OCI-LY7 (cell line): ENCODE results near the gene NOL12.

Experiments
- EZH2phosphoT487 ChIP-seq: fragments of 200-600 bp; sonication (generic); IDR thresholded peaks from 2 replicates; pipeline ENCODE4 v1.6.1; 2018; ENCODE audit warnings: low read depth, borderline replicate concordance, mild to moderate bottlenecking, mixed run types, antibody characterized with exemption, low read length, moderate library complexity, mixed read lengths
- TF ChIP-seq, protein P1 (sequence below): fragments of 200-600 bp; sonication (generic); conservative IDR thresholded peaks from 2 replicates; pipeline ENCODE4 v1.5.1; 2014; ENCODE audit warnings: mild to moderate bottlenecking, antibody characterized with exemption, low read length, moderate library complexity, mixed read lengths

DNA sequence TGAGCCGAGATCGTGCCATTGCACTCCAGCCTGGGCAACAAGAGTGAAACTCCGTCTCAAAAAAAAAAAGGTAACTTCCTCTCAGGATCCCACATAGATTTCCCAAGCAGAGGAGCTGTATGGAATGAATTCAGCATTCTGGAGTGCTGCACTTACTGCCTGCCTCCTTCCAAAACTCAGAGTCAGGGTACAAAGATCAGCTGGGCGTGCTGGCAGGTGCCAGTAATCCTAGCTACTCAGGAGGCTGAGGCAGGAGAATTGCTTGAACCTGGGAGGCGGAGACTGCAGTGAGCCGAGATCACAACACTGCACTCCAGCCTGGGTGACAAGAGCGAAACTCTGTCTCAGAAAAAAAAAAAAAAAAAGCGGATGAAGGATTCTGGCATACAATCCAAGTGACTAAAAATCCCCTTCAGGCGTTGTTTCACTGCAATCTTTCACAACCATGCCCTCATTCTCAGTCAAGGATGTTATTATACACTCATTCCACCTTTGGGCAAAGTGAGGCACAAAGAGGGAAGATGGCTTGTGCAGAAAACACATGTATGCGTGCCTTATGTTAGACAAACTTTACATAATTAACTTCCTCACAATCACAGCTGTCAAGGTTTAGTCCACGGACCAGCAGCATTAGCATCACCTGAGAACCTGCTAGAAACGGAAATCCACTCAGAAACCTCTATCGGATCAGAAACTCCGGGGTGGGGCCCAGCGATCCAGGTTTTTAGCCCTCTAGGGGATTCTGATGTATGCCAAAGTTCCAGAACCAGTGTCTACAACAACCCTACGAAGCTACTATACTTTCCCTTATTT lies 1.1 kb upstream of the NOL12 start:
- TF ChIP-seq, protein P1, sequence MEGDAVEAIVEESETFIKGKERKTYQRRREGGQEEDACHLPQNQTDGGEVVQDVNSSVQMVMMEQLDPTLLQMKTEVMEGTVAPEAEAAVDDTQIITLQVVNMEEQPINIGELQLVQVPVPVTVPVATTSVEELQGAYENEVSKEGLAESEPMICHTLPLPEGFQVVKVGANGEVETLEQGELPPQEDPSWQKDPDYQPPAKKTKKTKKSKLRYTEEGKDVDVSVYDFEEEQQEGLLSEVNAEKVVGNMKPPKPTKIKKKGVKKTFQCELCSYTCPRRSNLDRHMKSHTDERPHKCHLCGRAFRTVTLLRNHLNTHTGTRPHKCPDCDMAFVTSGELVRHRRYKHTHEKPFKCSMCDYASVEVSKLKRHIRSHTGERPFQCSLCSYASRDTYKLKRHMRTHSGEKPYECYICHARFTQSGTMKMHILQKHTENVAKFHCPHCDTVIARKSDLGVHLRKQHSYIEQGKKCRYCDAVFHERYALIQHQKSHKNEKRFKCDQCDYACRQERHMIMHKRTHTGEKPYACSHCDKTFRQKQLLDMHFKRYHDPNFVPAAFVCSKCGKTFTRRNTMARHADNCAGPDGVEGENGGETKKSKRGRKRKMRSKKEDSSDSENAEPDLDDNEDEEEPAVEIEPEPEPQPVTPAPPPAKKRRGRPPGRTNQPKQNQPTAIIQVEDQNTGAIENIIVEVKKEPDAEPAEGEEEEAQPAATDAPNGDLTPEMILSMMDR = no peak
- no peak for TF ChIP-seq EZH2phosphoT487
